Activated T-helper 17 cell treated with anti-CD3 and anti-CD28 coated beads, Interleukin-2, amount 50 U/mL, for 72 hours (primary cell): ENCODE results near the gene FMO2. TPM values are rescaled to one million over a fixed set of nuclear protein-coding genes. Genes with fewer than 3 reads are reported as not detected.

Experiments used
- ATAC-seq: fragments of 150-1000 bp; cut with Tn5 transposase; replicated peaks from 2 replicates; pipeline ENCODE4 v1.10.0; 2021; ENCODE audit warnings: mild to moderate bottlenecking, moderate library complexity
- H3K27ac Mint-ChIP-seq: one replicate; pipeline ENCODE4 v1.8.0; 2022; ENCODE audit warnings: mixed read lengths
- H3K27me3 Mint-ChIP-seq: one replicate; pipeline ENCODE4 v1.8.0; 2022; ENCODE audit warnings: mixed read lengths
- H3K36me3 Mint-ChIP-seq: one replicate; pipeline ENCODE4 v1.8.0; 2022; ENCODE audit warnings: low read depth, mild to moderate bottlenecking, mixed read lengths
- H3K4me1 Mint-ChIP-seq: one replicate; pipeline ENCODE4 v1.8.0; 2022; ENCODE audit warnings: mixed read lengths
- H3K4me3 Mint-ChIP-seq: one replicate; pipeline ENCODE4 v1.8.0; 2022; ENCODE audit warnings: mild to moderate bottlenecking, mixed read lengths
- H3K9me3 Mint-ChIP-seq: one replicate; pipeline ENCODE4 v1.8.0; 2022; ENCODE audit warnings: mixed read lengths
- total RNA-seq, 2 donors: library from RNA; stranded (reverse); gene quantifications; one replicate each; pipeline ENCODE4 v1.2.3, GENCODE V29; 2022

The FMO2 gene
- not detected for total RNA-seq

- no peak within 1 kb of the TSS for H3K27ac Mint-ChIP-seq
- H3K9me3 Mint-ChIP-seq: no peaks in the 10 kb centered on the region
- no peaks in the 10 kb centered on the region for H3K36me3 Mint-ChIP-seq
- no peaks in the 10 kb centered on the region for H3K4me1 Mint-ChIP-seq
- H3K27me3 Mint-ChIP-seq: peaks cover 3% of the 10 kb centered on the region
- H3K4me3 Mint-ChIP-seq: no peak within 1 kb of the TSS
- ATAC-seq: no peak
These were observed at the start of gene FMO2 for GRCh38 chr1:171185091-171185490. TSS of gene FMO2 (plus strand) at chr1:171185300. CDS start at chr1:171185714, 414 bp downstream.

GRCh38 chr1:171137580-171137979 is 47.5 kb upstream of the FMO2 start:
- Mint-ChIP-seq H3K36me3 (no peaks in the 10 kb centered on the region), H3K27ac (no peak overlapping the region), H3K9me3 (no peaks in the 10 kb centered on the region), H3K27me3 (peaks cover 25% of the 10 kb centered on the region), H3K4me3 (no peak overlapping the region), H3K4me1 (no peaks in the 10 kb centered on the region)
- ATAC-seq: no peak

GRCh38 chr1:171138980-171139379 is 46.1 kb upstream of the FMO2 start:
- Mint-ChIP-seq H3K27me3 (peaks cover 25% of the 10 kb centered on the region), H3K4me1 (no peaks in the 10 kb centered on the region), H3K36me3 (no peaks in the 10 kb centered on the region), H3K9me3 (no peaks in the 10 kb centered on the region), H3K27ac (no peak overlapping the region), H3K4me3 (no peak overlapping the region)
- ATAC-seq: no peak

- Mint-ChIP-seq H3K36me3 (no peaks in the 10 kb centered on the region), H3K4me1 (no peaks in the 10 kb centered on the region), H3K27me3 (peaks cover 29% of the 10 kb centered on the region), H3K9me3 (no peaks in the 10 kb centered on the region), H3K27ac (no peak overlapping the region), H3K4me3 (no peak overlapping the region)
- no peak for ATAC-seq
These were observed 45.2 kb upstream of the FMO2 start for GRCh38 chr1:171139890-171140289.

GRCh38 chr1:171140401-171140800 is 44.7 kb upstream of the FMO2 start:
- no peak for ATAC-seq
- Mint-ChIP-seq H3K9me3 (no peaks in the 10 kb centered on the region), H3K27ac (no peak overlapping the region), H3K4me3 (no peak overlapping the region), H3K27me3 (peaks cover 34% of the 10 kb centered on the region), H3K36me3 (no peaks in the 10 kb centered on the region), H3K4me1 (no peaks in the 10 kb centered on the region)

GRCh38 chr1:171140956-171141687 is 44.0 kb upstream of the FMO2 start:
- Mint-ChIP-seq H3K4me1 (no peaks in the 10 kb centered on the region), H3K4me3 (no peak overlapping the region), H3K36me3 (no peaks in the 10 kb centered on the region), H3K27ac (no peak overlapping the region), H3K9me3 (no peaks in the 10 kb centered on the region), H3K27me3 (peaks cover 36% of the 10 kb centered on the region)
- ATAC-seq: no peak

- Mint-ChIP-seq H3K4me1 (no peaks in the 10 kb centered on the region), H3K27me3 (peaks cover 32% of the 10 kb centered on the region), H3K9me3 (no peaks in the 10 kb centered on the region), H3K36me3 (no peaks in the 10 kb centered on the region), H3K27ac (no peak overlapping the region), H3K4me3 (no peak overlapping the region)
- no peak for ATAC-seq
These were observed 43.2 kb upstream of the FMO2 start for GRCh38 chr1:171141688-171142415.

- Mint-ChIP-seq H3K9me3 (no peaks in the 10 kb centered on the region), H3K4me1 (no peaks in the 10 kb centered on the region), H3K27me3 (peaks cover 30% of the 10 kb centered on the region), H3K27ac (no peak overlapping the region), H3K36me3 (no peaks in the 10 kb centered on the region), H3K4me3 (no peak overlapping the region)
- no peak for ATAC-seq
These were observed 42.4 kb upstream of the FMO2 start for GRCh38 chr1:171142416-171143385.

GRCh38 chr1:171150156-171150555 is 34.9 kb upstream of the FMO2 start:
- Mint-ChIP-seq H3K27me3 (peaks cover 14% of the 10 kb centered on the region), H3K27ac (no peak overlapping the region), H3K36me3 (no peaks in the 10 kb centered on the region), H3K9me3 (no peaks in the 10 kb centered on the region), H3K4me1 (no peaks in the 10 kb centered on the region), H3K4me3 (no peak overlapping the region)
- ATAC-seq: no peak

GRCh38 chr1:171152549-171152948 is 32.6 kb upstream of the FMO2 start:
- no peaks in the 10 kb centered on the region for H3K9me3 Mint-ChIP-seq
- H3K27ac Mint-ChIP-seq: no peak overlapping the region
- H3K27me3 Mint-ChIP-seq: peaks cover 10% of the 10 kb centered on the region
- H3K4me3 Mint-ChIP-seq: no peak overlapping the region
- no peaks in the 10 kb centered on the region for H3K4me1 Mint-ChIP-seq
- no peaks in the 10 kb centered on the region for H3K36me3 Mint-ChIP-seq
- no peak for ATAC-seq

- no peak overlapping the region for H3K27ac Mint-ChIP-seq
- H3K4me1 Mint-ChIP-seq: no peaks in the 10 kb centered on the region
- H3K36me3 Mint-ChIP-seq: no peaks in the 10 kb centered on the region
- no peak for ATAC-seq
- no peak overlapping the region for H3K4me3 Mint-ChIP-seq
- peaks cover 11% of the 10 kb centered on the region for H3K27me3 Mint-ChIP-seq
- H3K9me3 Mint-ChIP-seq: no peaks in the 10 kb centered on the region
These were observed 29.6 kb upstream of the FMO2 start for GRCh38 chr1:171155484-171155883.

- H3K4me3 Mint-ChIP-seq: no peak overlapping the region
- H3K27me3 Mint-ChIP-seq: peaks cover 6% of the 10 kb centered on the region
- no peaks in the 10 kb centered on the region for H3K36me3 Mint-ChIP-seq
- H3K9me3 Mint-ChIP-seq: no peaks in the 10 kb centered on the region
- H3K27ac Mint-ChIP-seq: no peak overlapping the region
- no peaks in the 10 kb centered on the region for H3K4me1 Mint-ChIP-seq
- no peak for ATAC-seq
These were observed 27.0 kb upstream of the FMO2 start for GRCh38 chr1:171158096-171158495.

GRCh38 chr1:171158551-171158950 is 26.5 kb upstream of the FMO2 start:
- Mint-ChIP-seq H3K27me3 (peaks cover 6% of the 10 kb centered on the region), H3K4me1 (no peaks in the 10 kb centered on the region), H3K27ac (no peak overlapping the region), H3K36me3 (no peaks in the 10 kb centered on the region), H3K9me3 (no peaks in the 10 kb centered on the region), H3K4me3 (no peak overlapping the region)
- ATAC-seq: no peak

GRCh38 chr1:171159148-171159547 is 26.0 kb upstream of the FMO2 start:
- Mint-ChIP-seq H3K9me3 (no peaks in the 10 kb centered on the region), H3K4me3 (no peak overlapping the region), H3K36me3 (no peaks in the 10 kb centered on the region), H3K27me3 (peaks cover 6% of the 10 kb centered on the region), H3K27ac (no peak overlapping the region), H3K4me1 (no peaks in the 10 kb centered on the region)
- no peak for ATAC-seq
